NCI-H187 treated with DMSO at 0.1 percent for 48 hours (cell line): ENCODE data around the gene FARP2.

Experiments used
- DNase-seq: peaks from one replicate; lab custom pipeline; 2025; lab: John Stamatoyannopoulos, UW

The FARP2 gene

GRCh38 chr2:241489733-241490680 is 133.9 kb downstream of the FARP2 start:
- DNase-seq, result no peak

GRCh38 chr2:241490825-241491506 is 134.9 kb downstream of the FARP2 start:
- no peak for DNase-seq

DNA sequence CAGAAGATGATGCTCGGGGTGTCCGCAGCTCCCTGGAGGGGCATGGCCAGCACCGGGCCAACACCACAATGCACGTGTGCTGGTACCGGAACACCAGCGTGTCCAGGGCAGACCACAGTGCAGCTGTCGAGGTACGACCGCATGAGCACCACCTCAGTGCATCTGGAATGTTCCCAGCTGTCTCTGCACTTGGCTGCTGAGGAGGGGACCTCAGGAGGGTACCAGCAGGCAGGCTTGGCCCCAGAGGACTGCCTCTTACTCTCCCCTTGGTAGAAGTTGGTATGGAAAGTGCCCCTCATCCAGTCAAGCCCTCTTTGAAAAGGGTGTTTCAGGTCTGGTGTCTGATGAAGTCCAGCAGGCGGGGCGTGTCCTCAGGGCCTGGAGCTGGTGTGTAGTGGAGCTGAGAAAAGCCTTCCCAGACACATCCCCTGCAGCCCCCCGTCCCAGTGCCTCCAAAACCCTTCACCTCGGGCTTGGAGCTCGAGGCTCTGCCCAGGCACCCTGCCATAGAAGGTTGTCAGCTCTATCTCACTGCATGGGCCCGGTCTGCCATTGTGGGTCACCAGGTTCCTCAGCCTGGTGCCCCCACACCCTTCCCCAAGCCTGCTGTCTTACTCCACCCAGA is 135.6 kb downstream of the FARP2 start:
- no peak for DNase-seq

DNA sequence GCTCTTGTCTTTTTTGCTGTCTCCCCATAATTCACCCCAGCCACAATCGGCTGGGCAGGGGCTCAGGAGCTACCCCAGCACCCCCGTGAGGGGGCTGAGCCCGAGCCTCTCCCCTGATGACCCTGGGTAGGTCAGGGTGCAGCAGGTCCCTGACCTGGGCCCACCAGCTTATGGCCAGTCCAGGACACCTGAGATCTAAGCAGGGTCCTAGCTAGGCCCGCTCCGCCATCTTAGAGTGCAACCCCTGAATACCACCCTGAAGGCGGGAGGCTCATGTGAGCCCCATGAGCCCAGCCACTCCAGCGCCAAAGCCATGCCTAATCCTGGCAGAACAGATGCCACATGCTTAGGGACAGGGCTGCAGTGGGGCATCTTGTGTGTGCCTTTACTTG is 136.1 kb downstream of the FARP2 start:
- DNase-seq, result no peak

GRCh38 chr2:241493092-241493491 is 137.0 kb downstream of the FARP2 start:
- DNase-seq, result no peak

- no peak for DNase-seq
Measured at GRCh38 chr2:241494311-241494908, 138.3 kb downstream of the FARP2 start.

GRCh38 chr2:241495172-241496002 is 139.3 kb downstream of the FARP2 start:
- no peak for DNase-seq

- DNase-seq, result no peak
Measured at GRCh38 chr2:241496003-241496707, 140.1 kb downstream of the FARP2 start.

DNA sequence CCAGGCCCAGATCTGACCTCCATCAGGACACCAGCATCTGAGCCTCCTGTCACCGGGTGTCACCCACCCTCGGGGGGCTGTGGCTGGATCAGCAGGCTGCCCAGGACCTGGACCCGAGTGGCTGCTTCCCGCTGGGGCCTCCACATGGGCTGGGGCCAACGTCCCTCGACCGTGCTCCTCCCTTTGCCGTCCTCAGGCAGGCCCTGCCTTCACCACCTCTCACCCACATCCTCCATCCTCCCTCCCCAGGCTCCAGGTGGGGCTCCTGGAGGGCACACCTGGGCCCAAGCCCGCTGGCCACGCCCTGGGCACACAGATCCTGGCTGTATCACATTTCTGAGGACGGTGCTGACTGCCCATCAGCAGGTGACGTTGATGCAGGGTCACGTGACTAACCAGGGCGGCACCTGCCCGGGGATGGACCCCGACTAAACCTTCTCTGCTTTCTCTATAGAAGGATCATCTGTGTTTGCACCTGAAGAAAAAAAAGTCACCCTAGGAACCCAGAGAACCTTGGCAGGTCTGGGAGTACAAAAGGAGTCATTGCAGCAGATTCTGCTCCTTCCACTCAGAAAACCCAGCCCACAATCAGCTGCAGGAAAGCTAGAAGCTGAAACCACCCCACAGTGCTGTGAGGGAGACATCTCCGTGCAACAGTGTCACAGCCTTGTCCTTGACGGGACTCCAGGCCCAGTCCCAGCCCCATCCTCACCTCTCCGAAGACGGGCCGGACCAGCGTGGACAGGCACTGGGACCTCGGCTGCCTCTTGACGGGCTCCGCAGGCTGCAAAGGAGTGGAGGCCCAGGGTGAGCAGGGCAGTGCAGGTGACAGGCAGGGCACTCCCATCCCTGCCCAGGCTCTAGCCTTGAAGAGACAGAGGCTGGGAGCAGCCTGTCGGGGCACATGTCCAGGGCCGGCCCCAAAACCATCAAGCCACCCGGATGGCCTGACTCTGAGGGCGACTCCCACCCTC is 141.1 kb downstream of the FARP2 start:
- no peak for DNase-seq

GRCh38 chr2:241498115-241499070 is 142.3 kb downstream of the FARP2 start:
- DNase-seq, result no peak

DNA sequence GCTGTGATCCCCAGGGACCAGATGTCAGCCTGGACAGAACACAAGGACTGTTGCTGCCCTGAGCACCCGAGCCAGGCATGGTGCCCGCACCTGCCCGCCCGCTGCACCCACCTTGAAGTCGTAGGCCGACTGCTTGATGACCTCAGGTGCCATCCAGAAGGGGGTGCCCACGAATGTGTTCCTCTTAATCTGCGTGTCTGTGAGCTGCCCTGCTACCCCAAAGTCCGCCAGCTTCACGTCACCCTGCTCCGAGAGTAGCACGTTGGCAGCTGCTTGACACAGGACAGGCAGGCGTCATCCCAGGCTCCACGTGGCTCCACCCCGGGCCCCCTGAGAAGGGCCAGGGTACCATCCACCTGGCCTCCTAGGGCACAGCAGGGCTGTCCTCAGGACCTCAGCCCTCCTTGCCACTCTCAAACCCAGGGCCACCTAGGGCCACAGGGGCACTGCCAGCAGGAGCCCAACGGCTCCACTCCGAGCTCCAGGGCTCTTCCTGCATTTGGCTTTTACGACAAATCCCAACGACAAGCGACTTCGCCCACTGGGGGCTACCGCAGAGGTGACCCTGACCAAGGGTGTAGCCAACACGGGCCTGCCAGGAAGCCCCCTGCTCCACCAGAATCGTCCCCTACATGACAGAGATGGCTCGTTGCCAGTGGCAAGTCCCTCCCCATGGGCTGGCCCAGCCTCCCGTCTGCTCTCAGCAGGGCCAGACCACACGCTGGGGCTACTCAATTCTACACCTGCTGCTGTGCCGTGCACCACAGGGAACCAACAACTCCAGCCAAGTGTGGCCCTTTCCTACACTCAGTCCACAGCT is 143.3 kb downstream of the FARP2 start:
- DNase-seq, result peak; percentile 29

- no peak for DNase-seq
Measured at GRCh38 chr2:241500016-241500415, 143.9 kb downstream of the FARP2 start.

- no peak for DNase-seq
Measured at GRCh38 chr2:241500431-241500975, 144.4 kb downstream of the FARP2 start.

- no peak for DNase-seq
Measured at GRCh38 chr2:241501099-241501541, 145.0 kb downstream of the FARP2 start.

DNA sequence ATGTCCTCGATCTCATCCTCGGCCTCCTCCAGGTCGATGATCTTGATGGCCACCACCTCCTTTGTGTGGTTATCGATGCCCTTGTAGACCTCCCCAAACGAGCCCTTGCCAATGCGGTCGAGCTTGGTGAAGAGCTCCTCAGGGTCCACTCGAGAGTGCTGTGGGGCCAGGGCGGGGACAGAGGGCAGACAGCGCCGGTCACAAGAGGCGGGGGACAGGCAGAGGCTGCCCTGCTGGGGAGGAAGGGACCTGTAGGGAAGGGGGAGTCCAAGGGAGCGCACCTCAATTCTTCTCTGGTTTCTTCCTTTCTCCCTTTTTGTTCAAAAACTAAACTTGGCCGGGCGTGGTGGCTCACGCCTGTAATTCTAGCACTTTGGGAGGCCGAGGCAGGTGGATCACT is 145.5 kb downstream of the FARP2 start:
- DNase-seq, result no peak

DNA sequence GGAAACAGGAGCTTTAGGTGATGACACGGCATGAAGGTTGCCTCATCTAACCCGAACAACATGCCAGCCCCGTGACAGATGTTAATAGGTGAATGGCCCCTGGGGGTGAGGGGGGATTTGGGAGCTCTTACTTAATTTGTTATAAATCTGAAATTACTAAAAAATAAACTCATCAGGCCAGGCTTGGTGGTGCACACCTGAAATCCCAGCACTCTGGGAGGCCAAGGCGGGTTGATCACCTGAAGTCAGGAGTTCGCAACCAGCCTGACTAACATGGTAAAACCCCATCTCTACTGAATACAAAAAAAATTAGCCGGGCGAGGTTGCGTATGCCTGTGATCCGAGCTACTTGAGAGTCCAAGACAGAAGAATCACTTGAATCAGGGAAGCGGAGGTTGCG is 146.2 kb downstream of the FARP2 start:
- DNase-seq, result no peak

GRCh38 chr2:241503776-241504392 is 147.8 kb downstream of the FARP2 start:
- DNase-seq, result no peak
